Endothelial cell of umbilical vein (primary cell): ENCODE data around the gene CSF2. TPM values are rescaled to one million over a fixed set of nuclear protein-coding genes. Genes with fewer than 3 reads are reported as not detected.

Source experiments
- BruUV-seq: library from RNA; stranded (reverse); fragments of 400-500 nt; replicated peaks from 2 replicates; lab custom pipeline; 2021; lab: Mats Ljungman, UMichigan
- CTCF ChIA-PET: fragments of 300-600, 350-600 bp; sonication (Branson Sonifier 250); formaldehyde crosslinking; loops from one replicate; lab custom pipeline; 2021; ENCODE audit warnings: antibody characterized with exemption, inconsistent platforms; lab: Charles Lee
- POLR2A ChIA-PET: fragments of 300-600, 350-600 bp; sonication (Branson Sonifier 250); formaldehyde crosslinking; loops from one replicate; lab custom pipeline; 2021; ENCODE audit warnings: antibody characterized with exemption, inconsistent platforms; lab: Charles Lee
- DNase-seq: peaks from one replicate; pipeline ENCODE4 v3.0.0-alpha.2; 2011; ENCODE audit warnings: low read depth, low spot score
- FAIRE-seq: peaks from 2 replicates; lab custom pipeline; 2011; peaks lifted over from hg19 to GRCh38; lab: Jason Lieb, UNC
- H2AFZ ChIP-seq: 2 replicates; pipeline ENCODE4 v1.6.0; 2012; ENCODE audit warnings: low read depth, low read length, control low read depth, inconsistent platforms
- H3K27ac ChIP-seq: 2 replicates; pipeline ENCODE4 v1.5.1; 2011; ENCODE audit warnings: low read depth, mild to moderate bottlenecking, control low read depth, low read length, moderate library complexity; ENCODE audit not compliant: insufficient read depth
- H3K27me3 ChIP-seq, 2 experiments: 2 replicates each; pipeline versions ENCODE4 v1.6.0 to v1.6.1; 2011; ENCODE audit warnings: low read length in 2 of 2, mixed read lengths in 1 of 2; ENCODE audit not compliant: control insufficient read depth in 2 of 2, insufficient read depth in 2 of 2
- H3K36me3 ChIP-seq, 2 experiments: 2 replicates in 1 of 2; 3 replicates in 1 of 2; pipeline ENCODE4 v1.5.1; 2011; ENCODE audit warnings: low read length in 2 of 2, mild to moderate bottlenecking in 1 of 2, moderate library complexity in 1 of 2; ENCODE audit not compliant: control insufficient read depth in 2 of 2, insufficient read depth in 2 of 2; ENCODE audit errors: extremely low read depth in 1 of 2
- H3K4me1 ChIP-seq: 3 replicates; pipeline ENCODE4 v1.5.1; 2011; ENCODE audit warnings: mild to moderate bottlenecking, low read length; ENCODE audit not compliant: control insufficient read depth, insufficient read depth; ENCODE audit errors: extremely low read depth
- H3K4me2 ChIP-seq: 2 replicates; pipeline ENCODE4 v1.6.1; 2011; ENCODE audit warnings: low read length, control low read depth, mixed read lengths; ENCODE audit not compliant: insufficient read depth
- H3K4me3 ChIP-seq, 3 experiments: fragments of 200-600 bp in 1 of 3; sonication (generic), shearing (Covaris generic) in 1 of 3; replicated peaks in 1 of 3; 2 replicates each; pipeline ENCODE4 v1.5.1; 2011 to 2016; ENCODE audit warnings: control low read depth in 3 of 3, low read length in 3 of 3, mild to moderate bottlenecking in 2 of 3, inconsistent platforms in 1 of 3, low read depth in 1 of 3, moderate library complexity in 1 of 3; ENCODE audit not compliant: insufficient read depth in 1 of 3
- H3K79me2 ChIP-seq: 2 replicates; pipeline ENCODE4 v1.6.0; 2012; ENCODE audit warnings: low read length, inconsistent platforms; ENCODE audit not compliant: control insufficient read depth, insufficient read depth
- H3K9ac ChIP-seq: replicated peaks from 2 replicates; pipeline ENCODE3; 2011; ENCODE audit warnings: low read length, control low read depth; ENCODE audit not compliant: insufficient read depth; ENCODE audit errors: extremely low read depth
- H3K9me1 ChIP-seq: replicated peaks from 3 replicates; pipeline ENCODE4 v1.6.0; 2011; ENCODE audit warnings: mild to moderate bottlenecking, low read length; ENCODE audit not compliant: control insufficient read depth, insufficient read depth; ENCODE audit errors: extremely low read depth
- H3K9me3 ChIP-seq: replicated peaks from 2 replicates; pipeline ENCODE4 v1.5.1; 2012; ENCODE audit warnings: low read length, inconsistent platforms; ENCODE audit not compliant: control insufficient read depth, insufficient read depth
- H4K20me1 ChIP-seq: replicated peaks from 2 replicates; pipeline ENCODE3; 2011; ENCODE audit warnings: mild to moderate bottlenecking, low read length; ENCODE audit not compliant: control insufficient read depth, insufficient read depth; ENCODE audit errors: extremely low read depth
- EZH2 ChIP-seq: IDR thresholded peaks from 2 replicates; pipeline ENCODE4 v1.6.1; 2012; ENCODE audit warnings: borderline replicate concordance, low read depth, mild to moderate bottlenecking, moderate library complexity, low read length, inconsistent platforms; ENCODE audit not compliant: severe bottlenecking
- FOS ChIP-seq: IDR thresholded peaks from 2 replicates; pipeline ENCODE4 v1.6.1; 2011; ENCODE audit warnings: mild to moderate bottlenecking, low read length, moderate library complexity, borderline replicate concordance; ENCODE audit not compliant: insufficient read depth
- GATA2 ChIP-seq: IDR thresholded peaks from 2 replicates; pipeline ENCODE4 v1.7.0; 2011; ENCODE audit warnings: low read depth, mild to moderate bottlenecking, moderate library complexity, mixed read lengths, low read length; ENCODE audit not compliant: insufficient read length, insufficient read depth
- JUN ChIP-seq: IDR thresholded peaks from 2 replicates; pipeline ENCODE4 v1.6.1; 2011; ENCODE audit warnings: borderline replicate concordance, low read depth; ENCODE audit not compliant: insufficient read length, insufficient read depth
- MAX ChIP-seq: IDR thresholded peaks from 2 replicates; pipeline ENCODE4 v1.6.1; 2011; ENCODE audit not compliant: insufficient read depth, insufficient read length
- MYC ChIP-seq: IDR thresholded peaks from one replicate; pipeline ENCODE4 v1.6.1; 2011; ENCODE audit warnings: mild to moderate bottlenecking, low read depth, low read length
- POLR2A ChIP-seq: IDR thresholded peaks from 2 replicates; pipeline ENCODE4 v1.6.1; 2012; ENCODE audit warnings: low read depth, mild to moderate bottlenecking, control low read depth, low read length
- POLR2AphosphoS5 ChIP-seq: IDR thresholded peaks from 2 replicates; pipeline ENCODE4 v1.6.1; 2012; ENCODE audit warnings: low read depth, mild to moderate bottlenecking, control low read depth, low read length, moderate library complexity; ENCODE audit not compliant: insufficient read depth
- dilution Hi-C: fragments of 300-500 bp; cut with MboI; formaldehyde crosslinking; loops from one replicate; pipeline ENCODE4 v1.15.0; 2019; ENCODE audit warnings: low sequenced_read_pairs; ENCODE audit not compliant: extremely low pct_ligation_motif_present
- intact Hi-C: fragments of 100-400 bp; cut with micrococcal nuclease; formaldehyde crosslinking; loops from one replicate; pipeline ENCODE4 v1.10.0; 2022
- polyA plus RNA-seq, 4 experiments: library from polyadenylated mRNA; depleted of rRNA in 3 of 4; stranded (reverse) in 3 of 4; unstranded in 1 of 4; fragments of >200 nt; gene quantifications; 2 replicates each; pipeline versions ENCODE4 v1.2.1 to v1.2.3, GENCODE V29; 2011 to 2012; ENCODE audit warnings: missing spikeins in 1 of 4
- total RNA-seq: library from RNA; stranded (reverse); gene quantifications from 2 replicates; pipeline ENCODE4 v1.2.3, GENCODE V29; 2021

Gene CSF2
- total and polyA plus RNA-seq, 2 donors (not counting 3 experiments of a cell fraction or from before 2014, with no cell fraction given), result not detected

- Histone ChIP-seq H4K20me1 (no peaks in the 10 kb centered on the region), H3K9me3 (no peaks in the 10 kb centered on the region), H3K79me2 (no peaks in the 10 kb centered on the region), H3K36me3 (no peaks in the 10 kb centered on the region), H3K4me3 (no peak overlapping the region), H2AFZ (no peak overlapping the region), H3K4me1 (peaks cover 26% of the 10 kb centered on the region), H3K27ac (peak overlapping the region; percentile 91), H3K27me3 (no peaks in the 10 kb centered on the region), H3K9ac (no peak overlapping the region), H3K9me1 (no peaks in the 10 kb centered on the region), H3K4me2 (no peak overlapping the region)
- POLR2A ChIA-PET, result interaction anchor here (0.8 to 1.1 kb wide), 3 partner anchors 9 to 19 kb away, joined by 3 to 5 read pairs (median 3); no protein-coding TSS in a partner anchor
- CTCF ChIA-PET, result interaction anchor here (0.9 to 2.3 kb wide), 12 partner anchors 8 to 302 kb away, joined by 3 to 12 read pairs (median 4); partner anchors contain the start of gene CSF2
- dilution Hi-C loops, result no loop called here
- no peak for TF ChIP-seq MAX
- TF ChIP-seq POLR2A, result no peak
- DNase-seq, result no peak
- FAIRE-seq, result no peak
- no TSS peak for BruUV-seq
- intact Hi-C loops, result loop anchor here (1.0 to 5.0 kb wide), 8 partner anchors 12 to 450 kb away; partner anchors contain the start of genes CSF2, RAPGEF6 and SLC22A4
These were observed 12.1 kb downstream of the CSF2 start for GRCh38 chr5:132085686-132086085.

- no peaks in the 10 kb centered on the region for H3K27me3 ChIP-seq
- H3K79me2 ChIP-seq, result no peaks in the 10 kb centered on the region
- intact Hi-C loops, result loop anchor here (1.0 to 5.0 kb wide), 8 partner anchors 13 to 451 kb away; partner anchors contain the start of genes CSF2, RAPGEF6 and SLC22A4
- H3K36me3 ChIP-seq, result no peaks in the 10 kb centered on the region
- dilution Hi-C loops, result no loop called here
- H3K9me1 ChIP-seq, result no peaks in the 10 kb centered on the region
- H4K20me1 ChIP-seq, result no peaks in the 10 kb centered on the region
- no peak overlapping the region for H2AFZ ChIP-seq
- FAIRE-seq (peak; percentile 100), DNase-seq (peak; percentile 99)
- ChIA-PET POLR2A (interaction anchor here (0.8 to 1.1 kb wide), 3 partner anchors 9 to 18 kb away, joined by 3 to 5 read pairs (median 3); no protein-coding TSS in a partner anchor), CTCF (interaction anchor here (0.9 to 2.3 kb wide), 12 partner anchors 8 to 302 kb away, joined by 3 to 12 read pairs (median 4); partner anchors contain the start of gene CSF2)
- peak overlapping the region; percentile 32 for H3K4me2 ChIP-seq
- H3K4me3 ChIP-seq, result no peak overlapping the region
- peaks cover 26% of the 10 kb centered on the region for H3K4me1 ChIP-seq
- H3K9me3 ChIP-seq, result no peaks in the 10 kb centered on the region
- H3K9ac ChIP-seq, result peak overlapping the region; percentile 32
- BruUV-seq, result no TSS peak
- TF ChIP-seq POLR2AphosphoS5 (peak; percentile 95), POLR2A (no peak), MYC (peak; percentile 8), EZH2 (no peak), JUN (peak; percentile 92), MAX (peak; percentile 76), FOS (peak; percentile 95), GATA2 (peak; percentile 85)
- peak overlapping the region; percentile 91 for H3K27ac ChIP-seq
These were observed 12.7 kb downstream of the CSF2 start for GRCh38 chr5:132086277-132086794.
